PC-9 (cell line): ENCODE data around the gene KCNN3. TPM values are rescaled to one million over a fixed set of nuclear protein-coding genes. Genes with fewer than 3 reads are reported as not detected.

ENCODE experiments used
- BruUV-seq: library from RNA; stranded (reverse); fragments of 400-500 nt; replicated peaks from 2 replicates; lab custom pipeline; 2021; lab: Mats Ljungman, UMichigan
- CTCF ChIA-PET: fragments of 300-600 bp; sonication (Branson Sonifier 250); formaldehyde crosslinking; loops from one replicate; lab custom pipeline; 2022; ENCODE audit warnings: antibody characterized with exemption; lab: Charles Lee
- POLR2A ChIA-PET: fragments of 300-600 bp; sonication (Branson Sonifier 250); formaldehyde crosslinking; loops from one replicate; lab custom pipeline; 2022; ENCODE audit warnings: antibody characterized with exemption; ENCODE audit not compliant: unreplicated experiment; lab: Charles Lee
- DNase-seq, 2 experiments: peaks; one replicate each; pipeline versions ENCODE4 v3.0.0 to v3.0.0-alpha.2; 2015 to 2022; ENCODE audit warnings: mixed read lengths in 1 of 2
- H2AFZ ChIP-seq: fragments of 200-600 bp; sonication (generic); 2 replicates; pipeline ENCODE4 v1.8.1; 2017; ENCODE audit warnings: antibody characterized with exemption
- H3F3A ChIP-seq: fragments of 200-600 bp; sonication (generic); 2 replicates; pipeline ENCODE4 v1.8.1; 2017; ENCODE audit warnings: antibody characterized with exemption, mild to moderate bottlenecking, low read depth; ENCODE audit not compliant: insufficient read depth
- H3K27ac ChIP-seq: fragments of 200-600 bp; sonication (generic); 2 replicates; pipeline ENCODE4 v1.6.1; 2016; ENCODE audit warnings: mixed run types
- H3K27me3 ChIP-seq: fragments of 200-600 bp; sonication (generic); 2 replicates; pipeline ENCODE4 v1.6.1; 2016; ENCODE audit warnings: low read depth, mixed run types; ENCODE audit not compliant: insufficient read depth
- H3K36me3 ChIP-seq: fragments of 200-600 bp; sonication (generic); 2 replicates; pipeline ENCODE4 v1.6.1; 2016; ENCODE audit warnings: low read depth, mixed run types
- H3K4me1 ChIP-seq: fragments of 200-600 bp; sonication (generic); replicated peaks from 2 replicates; pipeline ENCODE4 v1.6.1; 2016; ENCODE audit warnings: mixed run types; ENCODE audit not compliant: insufficient read depth
- H3K4me2 ChIP-seq: fragments of 200-600 bp; sonication (generic); 2 replicates; pipeline ENCODE4 v1.6.1; 2017; ENCODE audit warnings: mixed run types
- H3K4me3 ChIP-seq: fragments of 200-600 bp; sonication (generic); 2 replicates; pipeline ENCODE4 v1.6.1; 2016; ENCODE audit warnings: mixed run types
- H3K79me2 ChIP-seq: fragments of 200-600 bp; sonication (generic); 2 replicates; pipeline ENCODE4 v1.6.1; 2017; ENCODE audit warnings: low read depth, mixed run types
- H3K9me2 ChIP-seq: fragments of 200-600 bp; sonication (generic); 2 replicates; pipeline ENCODE4 v1.8.1; 2017; ENCODE audit warnings: mild to moderate bottlenecking; ENCODE audit not compliant: insufficient read depth
- H3K9me3 ChIP-seq: fragments of 200-600 bp; sonication (generic); 2 replicates; pipeline ENCODE4 v1.8.1; 2016; ENCODE audit warnings: low read depth; ENCODE audit not compliant: insufficient read depth
- H4K20me1 ChIP-seq: fragments of 200-600 bp; sonication (generic); 2 replicates; pipeline ENCODE4 v1.8.1; 2017; ENCODE audit not compliant: insufficient read depth
- EZH2 ChIP-seq: fragments of 200-600 bp; sonication (generic); IDR thresholded peaks from 2 replicates; pipeline ENCODE4 v1.8.0; 2017; ENCODE audit warnings: antibody characterized with exemption, low read depth
- intact Hi-C: fragments of 100-400 bp; cut with micrococcal nuclease; formaldehyde crosslinking; loops from one replicate; pipeline ENCODE4 v1.10.0; 2022; ENCODE audit not compliant: unreplicated experiment
- total RNA-seq: library from RNA; stranded (reverse); gene quantifications from 2 replicates; pipeline ENCODE4 v1.2.3, GENCODE V29; 2021
- TF ChIP-seq, protein P1 (sequence below): fragments of 200-600 bp; sonication (generic); conservative IDR thresholded peaks from 2 replicates; pipeline ENCODE4 v1.6.1; 2017; ENCODE audit warnings: mixed run types, antibody characterized with exemption, mild to moderate bottlenecking, moderate library complexity

KCNN3 gene
- total RNA-seq, 1 experiment from 2014 or later, result 1.1 TPM

DNA sequence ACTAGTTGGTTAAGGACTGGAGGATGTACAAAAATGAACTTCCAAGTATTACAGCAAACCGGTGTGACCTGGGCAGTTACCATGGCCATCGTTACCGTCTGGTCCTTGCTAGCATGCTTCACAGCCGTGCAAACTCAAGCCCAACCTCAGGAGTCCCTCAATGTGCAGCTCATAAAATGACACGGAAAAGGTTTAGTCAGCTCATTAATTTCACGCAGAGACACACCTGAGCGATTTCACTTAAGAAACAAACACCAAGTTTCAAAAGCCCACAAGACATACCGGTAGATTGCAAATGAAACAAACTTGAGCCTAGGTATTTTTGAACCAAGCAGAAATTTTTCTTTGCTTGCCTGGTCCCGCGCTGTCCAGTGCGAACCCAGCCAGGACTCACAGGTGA, 157.1 kb downstream of the KCNN3 start:
- ChIA-PET CTCF (no interaction called here), POLR2A (interaction anchor here (0.6 kb wide), 1 partner anchor 74 kb away, joined by 5 read pairs; no protein-coding TSS in a partner anchor)
- Histone ChIP-seq H3K4me3 (no peak overlapping the region), H3K4me1 (no peaks in the 10 kb centered on the region), H3K9me2 (no peaks in the 10 kb centered on the region), H3K27ac (no peak overlapping the region), H4K20me1 (no peaks in the 10 kb centered on the region), H3K27me3 (peaks cover 33% of the 10 kb centered on the region), H3K36me3 (no peaks in the 10 kb centered on the region), H3K79me2 (no peaks in the 10 kb centered on the region), H3F3A (peaks cover 5% of the 10 kb centered on the region; the same call in 1 of the 2 replicates), H3K4me2 (no peak overlapping the region), H2AFZ (no peak overlapping the region), H3K9me3 (no peaks in the 10 kb centered on the region)
- no TSS peak for BruUV-seq
- intact Hi-C loops, result no loop called here
- TF ChIP-seq, protein P1, sequence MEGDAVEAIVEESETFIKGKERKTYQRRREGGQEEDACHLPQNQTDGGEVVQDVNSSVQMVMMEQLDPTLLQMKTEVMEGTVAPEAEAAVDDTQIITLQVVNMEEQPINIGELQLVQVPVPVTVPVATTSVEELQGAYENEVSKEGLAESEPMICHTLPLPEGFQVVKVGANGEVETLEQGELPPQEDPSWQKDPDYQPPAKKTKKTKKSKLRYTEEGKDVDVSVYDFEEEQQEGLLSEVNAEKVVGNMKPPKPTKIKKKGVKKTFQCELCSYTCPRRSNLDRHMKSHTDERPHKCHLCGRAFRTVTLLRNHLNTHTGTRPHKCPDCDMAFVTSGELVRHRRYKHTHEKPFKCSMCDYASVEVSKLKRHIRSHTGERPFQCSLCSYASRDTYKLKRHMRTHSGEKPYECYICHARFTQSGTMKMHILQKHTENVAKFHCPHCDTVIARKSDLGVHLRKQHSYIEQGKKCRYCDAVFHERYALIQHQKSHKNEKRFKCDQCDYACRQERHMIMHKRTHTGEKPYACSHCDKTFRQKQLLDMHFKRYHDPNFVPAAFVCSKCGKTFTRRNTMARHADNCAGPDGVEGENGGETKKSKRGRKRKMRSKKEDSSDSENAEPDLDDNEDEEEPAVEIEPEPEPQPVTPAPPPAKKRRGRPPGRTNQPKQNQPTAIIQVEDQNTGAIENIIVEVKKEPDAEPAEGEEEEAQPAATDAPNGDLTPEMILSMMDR, result no peak
- no peak for TF ChIP-seq EZH2
- DNase-seq, result no peak

- Histone ChIP-seq H4K20me1 (no peaks in the 10 kb centered on the region), H3K9me2 (no peaks in the 10 kb centered on the region), H3F3A (peaks cover 5% of the 10 kb centered on the region; the same call in 1 of the 2 replicates), H3K79me2 (no peaks in the 10 kb centered on the region), H3K4me2 (no peak overlapping the region), H3K9me3 (no peaks in the 10 kb centered on the region), H3K4me3 (no peak overlapping the region), H3K27me3 (peaks cover 40% of the 10 kb centered on the region), H3K4me1 (no peaks in the 10 kb centered on the region), H2AFZ (no peak overlapping the region), H3K27ac (no peak overlapping the region), H3K36me3 (no peaks in the 10 kb centered on the region)
- POLR2A ChIA-PET, result no interaction called here
- BruUV-seq, result no TSS peak
- no peak for TF ChIP-seq EZH2
- TF ChIP-seq, protein P1, result no peak
- CTCF ChIA-PET, result no interaction called here
- DNase-seq, result no peak
- intact Hi-C loops, result no loop called here
Observed at GRCh38 chr1:154712166-154712810, 157.8 kb downstream of the KCNN3 start.

GRCh38 chr1:154711416-154711815, 158.7 kb downstream of the KCNN3 start:
- no peak overlapping the region for H3K4me3 ChIP-seq
- no TSS peak for BruUV-seq

More at GRCh38 chr1:154711416-154711815, 158.7 kb downstream of the KCNN3 start:
- DNase-seq, result no peak
- ChIA-PET POLR2A (no interaction called here), CTCF (no interaction called here)
- no peaks in the 10 kb centered on the region for H3K4me1 ChIP-seq
- no peaks in the 10 kb centered on the region for H3K36me3 ChIP-seq
- no peaks in the 10 kb centered on the region for H3K9me3 ChIP-seq
- H3K9me2 ChIP-seq, result no peaks in the 10 kb centered on the region
- TF ChIP-seq EZH2, result no peak
- TF ChIP-seq, protein P1, result no peak
- no peak overlapping the region for H3K27ac ChIP-seq
- H3F3A ChIP-seq, result peaks cover 5% of the 10 kb centered on the region; the same call in 1 of the 2 replicates
- intact Hi-C loops, result no loop called here
- H3K27me3 ChIP-seq, result peaks cover 48% of the 10 kb centered on the region
- H2AFZ ChIP-seq, result no peak overlapping the region
- H3K79me2 ChIP-seq, result no peaks in the 10 kb centered on the region
- H4K20me1 ChIP-seq, result no peaks in the 10 kb centered on the region
- no peak overlapping the region for H3K4me2 ChIP-seq
